Fibroblast of skin of left quadriceps (primary cell): Measurements from ENCODE around the gene EPHX1.
A peak's percentile ranks its signal among the peaks of the same experiment; 100 is the strongest.
"Not testable (repeated sequence)": the region's sequence is repeated elsewhere in the genome, so short reads cannot be mapped to it uniquely, and the experiment has no call there.

Experiments
- DNase-seq, 2 experiments: peaks; one replicate each; pipeline ENCODE4 v3.0.0-alpha.2; 2013; ENCODE audit warnings: low read depth in 2 of 2

Gene EPHX1

DNA sequence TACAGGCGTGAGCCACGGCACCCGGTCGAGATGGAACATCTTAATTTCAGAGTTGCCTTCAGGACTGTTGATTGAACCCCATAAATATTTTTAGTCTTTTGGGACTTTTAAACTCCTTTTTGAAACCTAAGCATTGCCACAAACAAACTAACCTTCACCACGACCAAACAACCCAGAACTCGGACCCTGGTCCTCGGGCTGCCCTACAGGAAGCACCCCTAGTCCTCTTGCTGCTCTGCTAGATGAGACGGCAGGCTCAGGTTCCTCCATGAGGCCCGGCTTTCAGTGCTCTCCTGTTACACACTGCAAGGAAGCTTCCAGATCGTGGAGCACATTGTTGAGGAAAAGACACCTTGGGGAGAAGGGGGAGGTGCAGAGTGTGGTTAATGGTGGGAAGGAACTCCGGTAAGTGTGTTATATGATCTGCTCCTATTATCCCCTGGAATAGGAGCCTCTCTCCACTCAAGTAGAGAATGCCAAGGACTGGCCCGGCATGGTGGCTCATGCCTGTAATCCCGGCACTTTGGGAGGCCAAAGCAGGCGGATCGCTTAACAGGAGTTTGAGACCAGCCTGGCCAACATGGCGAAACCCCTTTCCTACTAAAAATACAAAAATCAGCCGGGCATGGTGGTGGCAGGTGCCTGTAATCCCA lies 5.7 kb downstream of the EPHX1 start:
- no peak for DNase-seq

DNA sequence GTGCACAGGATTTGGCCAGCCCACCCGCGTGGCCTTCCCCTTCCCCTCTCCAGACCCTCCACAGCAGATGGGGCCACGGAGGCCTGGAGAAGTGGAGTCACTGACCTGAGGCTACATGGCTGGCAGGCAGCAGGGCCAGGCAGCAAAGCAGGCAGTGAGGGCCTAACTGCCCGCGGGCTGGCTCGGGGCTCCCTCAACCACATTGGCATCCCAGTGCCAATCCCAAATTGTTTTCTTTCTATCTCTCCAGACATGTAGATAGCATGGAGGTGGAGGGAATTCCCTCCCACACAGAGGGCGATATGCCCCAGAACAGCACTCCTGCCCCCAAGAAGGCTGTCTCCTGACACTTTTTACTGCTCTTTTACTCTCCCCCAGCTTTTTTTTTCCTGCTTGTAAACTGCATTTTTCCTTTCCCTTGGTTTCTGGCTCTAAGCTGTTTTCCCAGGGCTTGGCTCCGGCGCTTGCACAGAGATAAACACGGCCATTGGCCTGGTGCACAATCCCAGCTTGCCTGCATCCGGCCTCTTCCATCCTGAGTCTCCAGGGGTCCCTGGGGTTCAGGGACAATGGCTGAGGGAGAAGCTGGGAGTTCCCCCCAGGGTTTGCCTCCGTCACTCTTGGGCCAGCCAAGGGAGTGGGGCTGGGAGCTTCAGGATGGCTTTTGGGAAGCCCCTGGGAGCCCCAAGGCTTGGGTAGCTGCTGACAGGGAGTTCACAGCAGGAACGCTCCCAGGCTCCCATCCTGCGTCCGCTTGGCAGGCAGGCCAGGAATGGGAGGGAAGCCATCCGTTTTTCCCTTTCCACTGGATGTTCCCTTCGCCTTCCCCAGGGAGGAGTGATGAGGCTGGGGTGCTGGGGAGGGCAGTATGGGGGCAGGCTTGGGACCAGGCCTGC lies 7.0 kb downstream of the EPHX1 start:
- no peak for DNase-seq

DNA sequence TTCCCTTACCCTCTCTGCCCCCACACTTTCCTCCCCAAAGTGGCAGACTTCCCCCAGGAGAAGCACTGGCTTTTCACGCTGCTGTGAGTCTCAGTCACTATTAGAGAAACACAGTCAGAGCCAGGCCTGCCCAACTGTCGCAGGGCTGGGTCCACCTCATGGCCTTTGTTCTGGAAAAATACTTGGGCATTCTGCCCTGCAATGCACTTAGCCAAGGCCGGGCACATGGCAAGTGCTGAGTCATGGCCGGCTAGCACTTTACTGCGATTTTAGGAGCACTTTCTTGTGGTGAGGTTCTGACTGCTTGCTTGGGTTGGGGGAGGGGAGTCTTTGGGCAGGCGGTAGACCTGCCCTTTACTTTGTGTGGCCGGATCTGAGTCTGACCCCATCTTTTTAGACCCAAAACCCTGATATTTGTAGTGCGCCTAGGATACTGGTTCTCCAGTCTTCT lies 7.7 kb downstream of the EPHX1 start:
- DNase-seq: peak in 1 of 2 experiments; percentile 28

DNA sequence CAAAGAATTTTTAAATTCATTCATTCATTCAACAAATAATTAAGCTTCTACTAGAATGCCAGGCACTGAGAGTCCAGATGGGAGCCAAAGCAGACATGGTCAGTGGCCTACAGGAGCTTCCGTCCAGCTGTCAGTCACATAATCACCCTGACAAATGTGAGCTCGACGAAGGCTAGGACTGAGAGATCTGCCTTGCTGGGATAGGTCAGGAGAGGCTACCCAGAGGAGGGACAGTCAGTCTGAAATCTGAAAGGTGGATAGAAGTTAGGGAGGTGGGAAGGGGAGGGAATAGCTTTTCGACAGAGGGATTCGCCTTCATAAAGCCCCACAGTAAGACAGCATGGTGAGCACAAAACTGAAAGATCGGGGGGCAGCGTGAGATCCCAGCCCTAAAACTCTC lies 8.3 kb downstream of the EPHX1 start:
- no peak for DNase-seq

DNA sequence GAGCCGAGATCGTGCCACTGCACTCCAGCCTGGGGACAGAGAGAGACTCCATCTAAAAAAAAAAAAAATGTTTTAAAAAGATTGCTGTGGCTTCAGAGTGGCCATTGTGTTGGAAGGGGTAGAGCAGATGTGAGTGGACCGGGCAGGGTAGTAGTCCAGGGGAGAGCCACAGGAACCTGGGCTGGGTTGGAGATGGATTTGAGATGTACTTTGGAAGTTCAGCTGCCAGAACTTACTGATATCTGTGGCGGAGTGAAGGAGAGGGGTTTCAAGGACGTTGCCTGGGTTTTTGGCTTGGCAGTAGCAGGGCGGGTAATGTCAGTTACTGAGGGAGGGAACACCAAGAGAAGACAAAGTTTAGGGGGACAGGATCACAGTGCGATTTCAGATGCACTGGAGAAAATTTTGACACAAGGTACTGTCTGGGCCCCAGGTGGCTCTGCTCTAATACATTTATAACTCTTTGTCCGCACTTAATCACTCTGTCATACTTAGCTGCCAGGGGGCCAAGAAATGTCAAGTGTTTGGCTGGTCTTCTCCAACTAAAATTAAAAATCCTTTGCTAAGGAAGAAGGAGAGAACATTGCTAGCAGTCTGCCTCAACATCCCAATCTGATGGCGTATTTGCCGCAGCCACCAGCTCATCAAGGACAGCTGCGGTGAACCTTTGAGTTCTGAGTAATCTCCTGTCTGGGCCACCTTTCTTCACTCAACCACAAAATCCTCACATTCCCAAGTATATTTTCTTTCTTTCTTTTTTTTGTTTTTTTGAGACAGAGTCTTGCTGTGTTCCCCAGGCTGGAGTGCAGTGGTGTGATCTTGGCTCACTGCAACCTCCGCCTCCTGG lies 9.6 kb downstream of the EPHX1 start:
- DNase-seq: no peak

DNA sequence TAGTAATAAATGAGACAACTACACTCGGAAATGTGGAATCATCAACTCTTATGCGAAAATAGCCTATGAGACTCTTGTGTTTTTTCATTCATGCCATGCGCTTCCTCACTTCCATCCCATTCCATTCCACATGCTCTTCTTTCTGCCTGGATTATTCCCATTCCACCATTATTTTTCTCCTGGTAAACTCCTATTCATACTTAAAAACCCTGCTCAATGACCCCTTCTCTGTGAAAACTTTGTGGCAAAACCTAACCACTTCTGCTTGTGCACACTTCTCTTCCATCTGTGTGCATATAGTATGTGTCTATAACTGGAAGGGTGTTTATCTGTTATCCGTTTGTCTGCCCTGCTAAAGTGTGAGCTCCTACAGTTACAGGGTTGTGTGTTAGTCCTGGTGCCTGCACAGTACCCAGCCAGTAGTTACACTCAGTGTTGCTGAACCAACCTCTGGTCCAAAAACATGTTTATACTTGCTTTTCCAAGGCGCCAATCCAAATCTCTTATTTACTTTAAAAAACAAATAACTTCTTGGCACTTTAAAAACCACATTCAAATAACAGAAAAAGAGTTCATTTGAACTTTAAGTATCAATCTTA lies 10.7 kb downstream of the EPHX1 start:
- DNase-seq: no peak

DNA sequence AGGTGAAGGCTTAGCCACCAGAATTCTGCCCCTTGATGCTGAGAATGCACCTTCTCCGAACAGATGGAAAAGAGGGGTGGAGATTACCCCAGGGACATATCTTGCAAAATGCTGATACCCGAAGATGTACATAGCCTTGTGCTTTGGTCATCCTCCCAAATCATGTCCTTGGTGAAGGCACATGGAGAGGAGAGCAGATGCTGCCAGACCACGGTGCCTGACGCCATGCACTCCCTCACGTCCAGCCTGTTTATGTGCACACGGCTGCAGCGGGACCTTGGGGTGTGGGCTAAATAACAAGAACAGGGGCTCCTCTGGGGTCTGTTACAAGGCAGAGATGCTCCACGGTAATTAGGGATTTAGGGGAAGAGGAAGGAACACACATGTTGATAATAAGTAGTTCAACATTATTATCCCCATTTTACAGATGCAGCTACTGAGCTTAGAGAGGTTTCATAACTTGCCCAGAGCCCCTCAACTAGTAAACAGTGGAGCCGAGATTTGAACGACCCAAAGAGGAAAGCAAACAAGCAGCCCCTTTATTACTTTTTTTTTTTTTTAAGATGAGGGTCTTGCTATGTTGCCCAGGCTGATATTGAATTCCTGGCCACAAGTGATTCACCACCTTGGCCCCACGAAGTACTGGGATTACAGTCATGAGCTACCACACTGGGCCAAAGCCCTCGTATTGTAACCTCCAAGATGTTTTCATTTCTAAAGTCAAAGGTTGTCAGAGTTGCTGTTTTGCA lies 12.9 kb downstream of the EPHX1 start:
- no peak for DNase-seq

DNA sequence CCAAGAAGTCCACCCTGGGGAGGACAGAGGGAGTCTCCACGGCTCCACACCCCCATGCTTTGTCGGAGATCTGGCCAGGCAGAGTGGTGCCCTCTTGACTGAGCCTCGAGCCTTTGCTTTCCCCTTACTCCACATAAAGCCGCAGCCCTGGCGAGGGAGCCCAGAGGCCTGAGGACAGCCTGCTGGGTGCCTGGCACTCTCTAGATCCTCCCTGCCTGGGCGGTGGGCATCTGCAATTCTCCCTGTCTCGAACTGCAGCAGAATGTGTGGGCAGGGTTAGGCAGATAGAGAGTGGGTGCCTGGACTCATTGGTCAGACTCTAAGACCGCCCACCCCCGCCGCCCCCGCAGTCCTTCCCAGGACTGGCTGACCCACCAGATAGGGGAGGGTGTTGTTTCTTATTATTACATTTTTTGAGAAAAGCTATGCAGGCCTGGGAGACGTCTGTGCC lies 13.9 kb downstream of the EPHX1 start:
- no peak for DNase-seq

DNA sequence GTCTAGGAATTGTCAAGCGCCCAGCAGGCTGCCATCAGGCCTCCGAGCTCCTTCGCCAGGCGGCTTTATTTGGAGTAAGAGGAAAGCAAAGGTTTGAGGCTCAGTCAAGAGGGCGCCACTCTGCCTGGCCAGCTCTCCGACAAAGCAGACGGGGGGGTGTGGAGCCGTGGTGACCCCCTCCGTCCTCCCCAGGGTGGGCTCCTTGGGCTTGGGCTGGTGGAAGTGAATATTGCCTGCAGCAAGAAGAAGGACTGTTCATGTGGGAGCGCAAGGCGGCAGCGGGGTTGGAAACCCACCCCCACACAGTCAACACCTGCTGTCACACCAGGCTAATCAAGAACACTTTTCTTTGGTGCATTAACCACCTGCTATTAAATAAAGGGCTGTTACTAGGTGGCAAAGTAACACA lies 14.6 kb downstream of the EPHX1 start:
- DNase-seq: no peak

DNA sequence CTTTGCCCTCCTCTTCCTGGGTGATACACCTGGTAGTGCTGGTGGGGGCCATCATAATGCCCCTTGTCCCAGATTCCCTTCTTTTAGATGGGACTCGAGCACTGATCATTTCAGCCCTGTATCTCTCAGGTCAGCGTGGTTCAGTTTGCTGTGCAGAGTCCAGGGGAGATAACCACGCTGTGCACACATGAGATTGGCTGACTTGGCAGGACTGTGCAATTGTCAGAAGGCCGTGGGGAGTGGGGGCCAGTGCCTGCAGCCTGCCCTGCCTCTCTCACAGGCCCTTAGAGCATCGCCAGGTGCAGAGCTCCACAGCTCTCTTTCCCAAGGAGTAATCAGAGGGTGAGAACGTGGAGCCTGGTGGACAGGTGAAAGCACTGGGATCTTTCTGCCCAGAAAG lies 15.2 kb downstream of the EPHX1 start:
- no peak for DNase-seq

DNA sequence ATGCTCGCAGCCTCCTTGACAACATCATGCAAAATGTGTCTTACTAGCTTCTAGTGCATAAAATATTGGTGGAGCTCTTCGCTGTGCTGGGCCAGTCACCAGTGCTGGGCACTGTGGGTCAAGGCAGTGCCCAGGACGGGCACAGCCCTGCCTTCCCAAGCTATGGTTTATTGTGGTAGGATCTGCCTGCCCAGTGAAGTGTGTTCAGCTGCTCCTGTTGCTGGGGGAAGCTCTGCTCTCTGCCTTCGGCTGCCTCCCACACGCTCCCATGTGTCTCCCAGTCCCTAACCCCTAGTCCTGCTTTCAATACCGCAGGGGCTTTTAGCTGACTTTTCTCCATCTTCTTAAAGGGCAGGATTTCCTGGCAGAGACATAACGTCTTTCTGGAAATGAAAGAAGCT lies 15.7 kb downstream of the EPHX1 start:
- DNase-seq: no peak

DNA sequence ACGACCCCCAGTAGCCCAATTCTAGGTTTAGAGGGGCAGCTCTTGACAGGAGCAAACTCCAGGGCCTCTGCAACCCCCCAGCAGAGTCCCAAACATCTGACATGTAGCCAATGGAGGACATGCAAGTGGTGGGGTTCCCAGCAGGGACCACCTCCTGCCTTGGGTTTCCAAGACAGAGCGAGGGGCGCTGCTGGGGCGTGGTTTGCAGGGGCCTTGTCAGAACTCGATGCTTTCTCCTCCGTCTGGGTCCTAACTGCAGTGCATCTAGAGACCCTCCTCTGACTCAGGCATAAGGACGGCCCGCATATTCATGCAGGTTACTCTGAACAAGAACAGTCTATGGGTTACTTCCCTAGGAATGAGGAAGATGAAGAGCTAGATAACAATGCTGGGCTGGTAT lies 17.2 kb downstream of the EPHX1 start:
- DNase-seq: no peak

DNA sequence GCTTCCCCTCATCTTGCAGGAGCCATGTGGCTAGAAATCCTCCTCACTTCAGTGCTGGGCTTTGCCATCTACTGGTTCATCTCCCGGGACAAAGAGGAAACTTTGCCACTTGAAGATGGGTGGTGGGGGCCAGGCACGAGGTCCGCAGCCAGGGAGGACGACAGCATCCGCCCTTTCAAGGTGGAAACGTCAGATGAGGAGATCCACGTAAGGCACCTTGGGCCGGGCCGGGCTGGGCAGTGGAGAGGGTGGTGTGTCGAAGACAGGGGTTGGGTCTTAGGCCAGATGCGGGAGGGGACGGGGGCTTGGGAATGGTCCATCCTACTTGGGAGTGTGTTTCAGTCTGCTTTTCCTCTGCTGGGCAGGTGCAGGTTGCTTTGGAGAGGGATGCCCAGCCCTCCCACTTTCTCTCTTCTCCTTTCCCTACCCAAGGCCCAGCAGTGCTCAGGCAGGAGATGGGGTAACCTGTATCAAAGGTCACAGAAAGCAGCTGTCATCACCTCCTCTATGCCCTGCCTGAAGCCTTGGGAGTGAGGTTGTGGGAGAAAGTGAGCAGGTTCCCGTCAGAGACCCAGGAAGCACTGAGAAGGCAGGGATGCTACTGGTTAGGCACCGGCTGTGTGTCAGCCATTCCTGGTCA lies 18.9 kb downstream of the EPHX1 start:
- DNase-seq: no peak

DNA sequence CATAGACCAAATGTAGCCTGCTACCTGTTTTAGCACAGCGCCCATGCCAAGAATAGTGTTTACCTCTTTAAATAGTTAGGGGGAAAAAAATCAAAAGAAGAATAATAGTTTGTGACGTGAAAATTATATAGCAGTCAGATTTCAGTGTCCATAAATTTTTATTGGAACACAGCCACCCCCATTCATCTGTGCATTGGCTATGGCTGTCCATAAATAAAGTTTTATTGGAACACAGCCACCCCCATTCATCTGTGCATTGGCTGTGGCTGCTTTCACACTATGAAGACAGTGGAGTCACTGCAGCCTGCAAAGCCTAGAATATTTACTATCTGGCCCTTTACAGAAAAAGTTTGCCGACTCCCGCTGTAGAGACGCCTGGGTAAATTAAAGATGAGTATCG lies 20.9 kb downstream of the EPHX1 start:
- no peak for DNase-seq

DNA sequence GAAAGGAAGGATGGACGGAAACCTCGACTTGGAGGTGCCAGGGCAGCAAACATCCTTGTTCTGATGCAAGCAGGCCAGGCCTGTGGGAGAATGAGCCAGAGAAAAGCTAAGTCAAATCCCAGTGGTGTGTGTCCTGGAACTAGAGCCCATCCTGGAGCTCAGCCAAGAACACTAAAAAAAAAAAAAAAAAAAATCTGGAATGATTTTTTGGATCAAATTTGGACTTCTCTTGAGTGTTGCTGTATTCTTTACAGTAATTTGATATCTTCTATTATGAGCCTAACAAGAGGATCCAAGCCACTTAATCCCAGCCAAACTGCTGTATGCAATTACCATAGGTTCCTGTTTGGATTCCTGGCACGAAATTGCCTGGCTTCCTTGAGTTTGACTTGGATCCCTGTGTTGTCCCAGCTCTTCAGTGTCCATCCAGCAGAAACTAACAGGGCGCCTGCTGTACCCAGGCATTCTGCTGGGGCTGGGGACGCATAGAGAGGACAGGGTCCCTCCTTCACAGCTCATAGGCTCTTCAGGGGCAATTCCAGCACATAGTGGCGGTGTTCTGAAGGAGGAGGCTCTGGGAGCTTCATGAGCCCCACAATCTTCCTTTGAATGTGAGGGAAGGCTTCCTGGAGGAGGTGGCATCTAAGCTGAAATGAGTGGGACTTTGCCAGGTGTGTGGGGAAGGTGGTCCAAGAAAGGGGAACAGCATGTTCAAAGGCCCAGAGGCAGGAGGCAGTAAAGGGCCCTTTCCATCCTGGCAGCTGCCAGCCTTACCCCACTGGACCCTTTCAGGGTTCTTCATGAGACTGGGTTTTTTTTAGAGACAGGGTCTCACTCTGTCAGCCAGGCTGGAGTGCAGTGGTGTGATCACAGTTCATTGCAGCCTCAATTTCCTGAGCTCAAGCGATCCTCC lies 24.7 kb downstream of the EPHX1 start:
- peak; percentile 78 to 79 for DNase-seq

DNA sequence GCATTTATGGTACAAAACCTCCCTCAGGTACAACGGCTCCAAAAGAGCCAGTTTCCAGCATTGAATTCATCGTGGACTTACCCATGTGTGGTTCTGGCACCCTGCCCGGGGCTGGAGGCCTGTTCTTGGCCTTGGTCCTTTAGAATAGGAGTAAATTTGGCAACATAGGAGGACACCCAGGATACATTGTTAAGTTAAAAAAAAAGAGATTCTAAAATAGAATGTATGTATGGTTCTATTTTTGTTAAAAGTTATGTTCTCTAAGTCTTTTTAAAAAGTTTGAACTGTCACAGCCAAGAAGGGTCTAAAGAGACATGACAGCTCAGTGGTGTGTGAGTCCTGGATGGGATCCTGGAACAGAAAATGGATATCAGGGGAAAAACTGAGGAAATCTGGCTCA lies 25.9 kb downstream of the EPHX1 start:
- DNase-seq: no peak

DNA sequence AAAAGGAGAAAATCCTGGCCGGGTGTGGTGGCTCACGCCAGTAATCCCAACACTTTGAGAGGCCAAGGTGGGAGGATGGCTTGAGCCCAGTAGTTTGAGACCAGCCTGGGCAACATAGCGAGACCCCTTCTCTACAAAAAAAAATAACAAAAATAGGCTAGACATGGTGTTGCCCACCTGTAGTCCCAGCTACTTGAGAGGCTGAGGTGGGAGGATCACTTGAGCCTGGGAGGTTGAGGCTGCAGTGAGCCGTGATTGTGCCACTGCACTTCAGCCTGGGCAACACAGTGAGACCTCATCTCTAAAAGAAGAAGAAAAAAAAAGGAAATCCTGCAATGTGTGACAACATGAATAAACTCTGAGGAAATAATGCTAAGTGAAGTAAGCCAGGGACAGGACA lies 26.4 kb downstream of the EPHX1 start:
- DNase-seq: not testable (repeated sequence)

DNA sequence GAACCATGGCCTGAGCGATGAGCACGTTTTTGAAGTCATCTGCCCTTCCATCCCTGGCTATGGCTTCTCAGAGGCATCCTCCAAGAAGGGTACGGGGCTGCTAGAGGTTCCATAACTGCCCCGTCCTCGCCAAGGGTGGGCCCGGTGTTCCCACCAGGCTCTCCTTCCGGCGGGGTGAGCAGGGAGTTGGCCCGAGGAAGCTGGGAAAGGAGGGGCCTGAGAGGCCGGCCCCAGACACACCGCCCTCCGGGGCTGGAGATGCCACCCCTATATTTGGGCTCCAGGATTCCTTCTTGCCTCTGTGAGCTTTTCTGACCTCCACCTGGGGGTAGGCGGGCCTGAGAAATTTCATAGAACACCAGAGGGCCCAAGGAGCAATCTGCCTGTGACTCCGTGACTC lies 28.9 kb downstream of the EPHX1 start:
- no peak for DNase-seq

DNA sequence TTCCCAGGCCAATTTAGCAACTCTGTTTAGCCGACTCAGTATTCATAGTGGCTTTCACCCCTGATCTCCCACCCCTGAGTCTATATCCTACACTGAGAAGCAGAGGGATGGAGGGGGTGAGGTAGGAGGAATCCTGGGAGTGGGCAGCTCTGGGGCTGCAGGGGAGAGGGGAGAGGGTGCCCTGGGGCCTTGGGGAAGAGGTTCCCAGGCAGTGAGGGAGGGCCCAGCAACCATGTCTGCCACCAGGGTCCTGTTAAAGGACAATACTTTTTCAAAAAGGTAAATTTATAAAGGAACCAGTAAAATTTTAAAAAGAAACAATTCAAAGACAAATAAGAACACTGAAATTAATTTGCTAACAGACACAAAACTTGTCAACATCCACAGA lies 30.3 kb downstream of the EPHX1 start:
- DNase-seq: no peak

DNA sequence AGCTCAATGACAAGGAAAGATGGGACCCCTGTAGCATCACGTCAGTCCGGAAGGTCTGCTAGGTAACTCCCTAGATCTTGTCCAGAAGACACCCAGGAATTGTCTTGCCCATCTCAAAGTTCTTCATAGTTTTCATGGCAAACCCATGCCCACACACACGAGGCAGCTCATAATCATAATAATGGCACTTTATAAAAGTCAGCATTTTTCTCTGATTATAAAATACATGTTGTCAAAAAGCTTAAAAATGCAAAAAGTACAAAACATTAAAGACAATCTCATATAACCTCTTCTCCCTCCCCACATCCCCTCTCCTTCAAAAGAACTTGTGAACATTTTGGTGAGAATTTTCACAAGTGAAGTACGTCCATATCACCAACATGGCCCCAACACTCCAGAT lies 30.8 kb downstream of the EPHX1 start:
- DNase-seq: no peak
